DOHH2 (cell line): ENCODE results near the gene INO80D.

Experiments used
- CTCF ChIP-seq: fragments of 200-600 bp; sonication (generic); IDR thresholded peaks from one replicate; pipeline ENCODE4 v1.5.1; 2014; ENCODE audit warnings: antibody characterized with exemption, mild to moderate bottlenecking, low read depth, low read length; ENCODE audit not compliant: poor library complexity, severe bottlenecking
- EZH2phosphoT487 ChIP-seq: fragments of 200-600 bp; sonication (generic); IDR thresholded peaks from 2 replicates; pipeline ENCODE4 v1.6.1; 2017; ENCODE audit warnings: borderline replicate concordance, mild to moderate bottlenecking, antibody characterized with exemption, low read length, moderate library complexity, mixed read lengths

- TF ChIP-seq EZH2phosphoT487 = no peak
- TF ChIP-seq CTCF = no peak
These were observed 3.6 kb downstream of the INO80D start for GRCh38 chr2:206082298-206082843.
